Ovary (tissue), 3 donors: ENCODE results near the gene ICE1.
"Not testable (repeated sequence)": the region's sequence is repeated elsewhere in the genome, so short reads cannot be mapped to it uniquely, and the experiment has no call there.

Experiments used
- CTCF ChIP-seq, 3 donors: fragments of 450-650 bp in 2 of 3; fragments of 200-600 bp in 1 of 3; IDR thresholded peaks; one replicate each; pipeline versions ENCODE4 v1.5.1 to v1.8.0; 2016 to 2022; ENCODE audit warnings: antibody characterized with exemption in 3 of 3, mild to moderate bottlenecking in 1 of 3
- POLR2A ChIP-seq: fragments of 450-650 bp; IDR thresholded peaks from one replicate; pipeline ENCODE4 v1.6.1; 2017; ENCODE audit warnings: antibody characterized with exemption, mild to moderate bottlenecking, moderate library complexity
- donor health status: DM: no; HTN: no; CAD: no.

DNA sequence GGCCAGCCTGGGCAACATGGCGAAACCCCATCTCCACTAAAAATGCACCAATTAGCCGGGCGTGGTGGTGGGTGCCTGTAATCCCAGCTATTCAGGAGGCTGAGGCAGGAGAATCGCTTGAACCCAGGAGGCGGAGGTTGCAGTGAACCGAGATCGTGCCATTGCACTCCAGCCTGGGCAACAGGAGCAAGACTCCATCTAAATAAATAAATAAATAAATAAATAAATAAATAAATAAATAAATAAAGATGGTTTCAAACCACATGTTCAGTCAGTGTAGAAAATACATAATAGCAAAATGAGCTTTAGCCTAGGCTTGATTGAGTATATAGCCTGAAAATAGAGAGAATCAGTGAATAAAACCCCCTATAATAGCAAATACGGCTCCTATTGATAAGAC lies 27.4 kb upstream of the ICE1 start:
- not testable (repeated sequence) for TF ChIP-seq POLR2A; CTCF (IDR thresholded peaks at IDR 0.05)
